ENCODE results near the gene GRID2.

DNA sequence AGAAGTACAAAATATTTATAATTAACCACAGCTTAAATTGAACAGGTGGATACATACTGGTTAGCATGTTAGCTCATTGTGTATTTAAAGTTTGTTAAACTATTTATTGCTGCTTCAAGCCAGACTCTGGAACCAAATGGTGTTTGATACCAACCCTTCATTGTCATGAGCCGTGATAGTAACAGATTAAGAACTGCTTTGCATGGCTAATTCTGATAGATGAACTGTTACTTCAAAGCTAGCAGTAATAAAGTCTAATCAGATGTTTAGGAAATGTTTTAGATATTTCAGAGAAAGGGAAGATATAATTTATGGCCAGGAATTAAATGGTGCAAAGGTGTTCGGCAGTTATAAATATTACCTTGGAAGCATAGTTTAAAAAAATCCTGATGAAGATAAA is 848.7 kb downstream of the GRID2 start:
- TF ChIP-seq, protein P1, sequence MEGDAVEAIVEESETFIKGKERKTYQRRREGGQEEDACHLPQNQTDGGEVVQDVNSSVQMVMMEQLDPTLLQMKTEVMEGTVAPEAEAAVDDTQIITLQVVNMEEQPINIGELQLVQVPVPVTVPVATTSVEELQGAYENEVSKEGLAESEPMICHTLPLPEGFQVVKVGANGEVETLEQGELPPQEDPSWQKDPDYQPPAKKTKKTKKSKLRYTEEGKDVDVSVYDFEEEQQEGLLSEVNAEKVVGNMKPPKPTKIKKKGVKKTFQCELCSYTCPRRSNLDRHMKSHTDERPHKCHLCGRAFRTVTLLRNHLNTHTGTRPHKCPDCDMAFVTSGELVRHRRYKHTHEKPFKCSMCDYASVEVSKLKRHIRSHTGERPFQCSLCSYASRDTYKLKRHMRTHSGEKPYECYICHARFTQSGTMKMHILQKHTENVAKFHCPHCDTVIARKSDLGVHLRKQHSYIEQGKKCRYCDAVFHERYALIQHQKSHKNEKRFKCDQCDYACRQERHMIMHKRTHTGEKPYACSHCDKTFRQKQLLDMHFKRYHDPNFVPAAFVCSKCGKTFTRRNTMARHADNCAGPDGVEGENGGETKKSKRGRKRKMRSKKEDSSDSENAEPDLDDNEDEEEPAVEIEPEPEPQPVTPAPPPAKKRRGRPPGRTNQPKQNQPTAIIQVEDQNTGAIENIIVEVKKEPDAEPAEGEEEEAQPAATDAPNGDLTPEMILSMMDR (conservative IDR thresholded peaks at IDR 0.05 in 1 of 2, IDR thresholded peaks at IDR 0.05 in 1 of 2; ENCODE audit: low read depth in 1 of 2, low read length in 2 of 2) = no peak
- TF ChIP-seq EZH2 (IDR thresholded peaks at IDR 0.05; ENCODE audit: low read length, missing control alignments) = no peak

Measured in fibroblast of lung (primary cell).